HG02970 (cell line): ENCODE results near the gene COL4A5.

Experiments used
- ATAC-seq: cut with Tn5 transposase; IDR thresholded peaks from one replicate; pipeline ENCODE4 v1.9.1; 2021; ENCODE audit warnings: mild to moderate bottlenecking, moderate library complexity, moderate number of reproducible peaks; ENCODE audit not compliant: unreplicated experiment, low FRiP score

Gene COL4A5

DNA sequence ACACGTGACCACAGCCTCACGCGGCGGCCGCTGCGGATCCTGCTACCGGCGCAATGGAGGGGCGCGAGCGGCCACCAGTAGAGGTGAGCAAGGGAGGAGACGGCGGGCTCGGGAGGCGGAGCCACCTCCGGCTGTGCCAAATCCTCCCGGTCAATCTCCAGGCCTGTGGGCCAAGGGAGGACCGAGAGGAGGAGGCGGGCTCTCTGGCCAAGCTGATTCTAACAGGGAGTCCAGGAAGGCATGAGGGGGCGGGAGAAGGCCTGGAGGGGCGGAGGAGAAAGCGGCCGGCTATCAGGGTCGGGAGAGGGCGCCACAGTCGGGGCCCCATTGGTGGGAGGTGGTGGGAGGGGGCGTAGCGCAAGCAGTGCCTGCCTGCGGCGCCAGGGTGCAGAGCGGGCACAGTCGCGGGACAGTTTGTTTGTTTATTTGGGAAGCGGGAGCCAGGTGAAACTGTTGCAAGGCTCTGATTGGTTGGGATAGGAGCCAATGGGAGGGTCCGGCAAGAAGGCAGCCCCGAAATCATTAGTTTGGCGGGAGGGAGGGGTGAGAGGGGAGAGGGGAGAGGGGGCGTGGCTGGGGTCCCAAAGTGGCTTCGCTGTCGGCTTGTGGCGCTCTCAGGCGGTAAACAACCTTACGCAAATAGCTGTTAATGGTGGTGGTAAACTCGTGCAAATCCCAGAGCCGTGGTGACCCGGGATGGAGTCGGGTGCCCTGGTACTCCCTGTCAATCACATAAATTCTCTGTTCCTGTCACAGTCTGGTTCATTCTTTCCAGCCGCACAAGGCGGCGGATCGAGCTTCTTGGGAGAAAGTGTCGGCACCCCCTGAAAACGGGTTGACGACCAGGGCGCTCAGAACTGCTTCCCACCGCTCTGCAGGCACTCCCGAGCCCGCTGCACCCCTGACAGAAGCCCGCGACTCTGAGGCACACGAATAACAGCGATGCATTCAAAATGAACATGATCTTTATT, 297.2 kb downstream of the COL4A5 start, which contains the start of gene IRS4:
TSS of gene IRS4 (minus strand) at position 55 of the 971 bp plus-strand sequence.
- ATAC-seq: no peak

- ATAC-seq: no peak
Observed at GRCh38 chrX:108737754-108738153, 298.1 kb downstream of the COL4A5 start.

DNA sequence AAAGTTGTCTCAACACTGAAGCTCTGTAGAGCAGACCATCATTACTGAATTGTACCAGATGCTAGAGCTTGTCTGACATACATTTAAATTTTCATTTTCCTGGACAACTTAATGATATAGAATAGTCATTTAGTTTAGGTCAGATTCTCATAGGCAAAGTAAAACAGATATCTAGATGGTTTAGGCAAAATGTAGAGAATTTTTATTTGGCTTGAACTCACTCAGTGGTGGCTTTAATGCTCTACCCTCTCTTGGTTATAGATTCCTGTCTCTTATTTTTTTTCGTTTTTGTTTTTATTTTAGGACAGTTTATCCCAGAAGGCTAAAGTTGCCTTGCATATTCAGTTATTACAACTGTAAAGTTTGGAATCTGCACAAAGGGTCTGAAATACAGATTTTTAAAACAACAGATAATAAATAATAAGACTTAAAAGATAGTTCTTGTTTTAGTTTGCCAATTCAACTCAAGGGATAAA, 300.7 kb downstream of the COL4A5 start:
- ATAC-seq: no peak
